ENCODE measurements around the gene MDC1.

MDC1 gene

GRCh38 chr6:30750379-30750668 is 33.2 kb upstream of the MDC1 start:
- TF ChIP-seq CTCF (conservative IDR thresholded peaks at IDR 0.05) = no peak
- peak overlapping the region; percentile 56 for H3K27ac ChIP-seq

GRCh38 chr6:30749554-30750378 is 32.7 kb upstream of the MDC1 start:
- H3K27ac ChIP-seq = peak overlapping the region; percentile 56
- no peak for TF ChIP-seq CTCF (conservative IDR thresholded peaks at IDR 0.05)

- H3K27ac ChIP-seq = peak overlapping the region; percentile 56
- TF ChIP-seq CTCF (conservative IDR thresholded peaks at IDR 0.05) = no peak
Observed at GRCh38 chr6:30748851-30749540, 31.9 kb upstream of the MDC1 start.

GRCh38 chr6:30747902-30748769 is 31.1 kb upstream of the MDC1 start:
- H3K27ac ChIP-seq = peak overlapping the region; percentile 56; the same call in 1 of the 2 replicates
- no peak for TF ChIP-seq CTCF (conservative IDR thresholded peaks at IDR 0.05)

GRCh38 chr6:30747300-30747687 is 30.2 kb upstream of the MDC1 start:
- TF ChIP-seq CTCF (conservative IDR thresholded peaks at IDR 0.05) = no peak
- H3K27ac ChIP-seq = no peak overlapping the region

GRCh38 chr6:30744054-30744805 is 27.1 kb upstream of the MDC1 start, which contains the start of gene IER3:
TSS of gene IER3 (minus strand) at chr6:30744547. CDS start at chr6:30744518, 29 bp downstream.
- no peak for TF ChIP-seq CTCF (conservative IDR thresholded peaks at IDR 0.05)
- peak within 1 kb of the TSS; percentile 84 for H3K27ac ChIP-seq

Data from VCaP (cell line).